ENCODE data around the gene CTTNBP2NL. TPM values are rescaled to one million over a fixed set of nuclear protein-coding genes. Genes with fewer than 3 reads are reported as not detected.

Gene CTTNBP2NL
- total RNA-seq, 1 experiment from 2014 or later = 10.7 TPM

GRCh38 chr1:112505400-112505785, 109.4 kb downstream of the CTTNBP2NL start:
- DNase-seq (ENCODE audit: extremely low read depth, low read depth) = no peak

- no peak for DNase-seq (ENCODE audit: extremely low read depth, low read depth)
Observed at GRCh38 chr1:112505878-112506277, 109.9 kb downstream of the CTTNBP2NL start.

GRCh38 chr1:112506306-112506705, 110.3 kb downstream of the CTTNBP2NL start:
- no peak for DNase-seq (ENCODE audit: extremely low read depth, low read depth)

- no peak for DNase-seq (ENCODE audit: extremely low read depth, low read depth)
Observed at GRCh38 chr1:112506731-112507130, 110.7 kb downstream of the CTTNBP2NL start.

GRCh38 chr1:112507336-112507735, 111.3 kb downstream of the CTTNBP2NL start:
- no peak for DNase-seq (ENCODE audit: extremely low read depth, low read depth)

GRCh38 chr1:112507921-112508277, 111.9 kb downstream of the CTTNBP2NL start:
- no peak for DNase-seq (ENCODE audit: extremely low read depth, low read depth)

GRCh38 chr1:112508278-112509004, 112.4 kb downstream of the CTTNBP2NL start, which contains the start of gene WNT2B:
Gene WNT2B (plus strand): TSS chr1:112508965. CDS start chr1:112509263, 298 bp downstream.
- no peak for DNase-seq (ENCODE audit: extremely low read depth, low read depth)

GRCh38 chr1:112509005-112509659, 113.1 kb downstream of the CTTNBP2NL start:
- no peak for DNase-seq (ENCODE audit: extremely low read depth, low read depth)

GRCh38 chr1:112509660-112510178, 113.7 kb downstream of the CTTNBP2NL start:
- DNase-seq (ENCODE audit: extremely low read depth, low read depth) = no peak

- no peak for DNase-seq (ENCODE audit: extremely low read depth, low read depth)
Observed at GRCh38 chr1:112510340-112510739, 114.3 kb downstream of the CTTNBP2NL start.

Small RNA genes lying within 50 kb of the gene (small RNA-seq; reads per million reads assigned to genes)
- gene RF01210 = 0.02 to 0.06 reads per million in 2 experiments

Other genes with a start within 250 kb of the CTTNBP2NL start
- gene WNT2B, start 112.8 kb downstream of the CTTNBP2NL start, total RNA-seq (2014; rRNA removed; shearing (Covaris generic)) = 0.98 and 1.5 TPM in 2 replicates
- gene ST7L, start 222.9 kb downstream of the CTTNBP2NL start, total RNA-seq (2014; rRNA removed; shearing (Covaris generic)) = 20.5 and 22.3 TPM in 2 replicates
- gene CAPZA1, start 223.6 kb downstream of the CTTNBP2NL start, total RNA-seq (2014; rRNA removed; shearing (Covaris generic)) = 137 and 154 TPM in 2 replicates